ENCODE measurements around the gene C16orf90. TPM values are rescaled to one million over a fixed set of nuclear protein-coding genes. Genes with fewer than 3 reads are reported as not detected.

Gene C16orf90
- total and polyA plus RNA-seq, 8 donors, result not detected

DNA sequence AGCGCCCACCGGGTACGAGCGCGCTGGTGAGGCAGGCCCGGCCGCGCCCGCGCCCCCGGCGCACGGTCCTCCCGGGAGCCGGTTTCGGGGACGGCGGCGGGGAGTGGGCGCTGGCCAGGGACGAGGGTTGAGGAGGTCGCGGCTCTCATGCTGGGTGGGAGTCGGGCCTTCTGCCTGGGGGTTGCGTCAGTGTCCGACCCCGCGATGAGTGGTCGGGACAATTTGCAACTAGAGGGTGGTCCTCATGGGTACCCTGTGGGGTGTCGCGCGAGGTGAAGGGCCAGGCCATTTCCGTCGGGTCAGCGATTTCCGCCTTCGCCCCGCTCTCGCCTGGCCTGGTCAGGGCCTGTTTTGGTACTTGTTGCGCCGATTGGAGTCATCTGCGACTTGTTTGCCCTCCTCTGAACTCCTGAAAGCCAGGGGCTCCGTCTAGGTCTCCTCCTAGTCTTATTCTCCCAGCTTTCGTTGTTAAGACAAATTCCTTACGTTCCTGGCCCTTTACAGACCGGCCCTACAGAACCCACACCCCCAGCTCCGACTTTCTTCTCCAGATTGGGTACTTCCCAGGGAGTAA is 36.9 kb downstream of the C16orf90 start:
- peaks cover 23 to 43% (median 39%) of the 10 kb centered on the region in 3 donors for H3K4me1 ChIP-seq
- H3K4me3 ChIP-seq, result peak overlapping the region; percentile 58 to 89 (median 73)
- WGBS, 2 donors, result 0 to 2% methylated on average over 24 to 47 of the region's 47 CpGs
- peak overlapping the region; percentile 83 to 99 (median 95) for H3K27ac ChIP-seq
- no peaks in the 10 kb centered on the region for H3K27me3 ChIP-seq
- FAIRE-seq (no peak), DNase-seq (peak in 4 of 6 donors; percentile 35 to 81 (median 46)), ATAC-seq (peak in 3 of 4 donors; percentile 2 to 16 (median 10))
- no peaks in the 10 kb centered on the region for H3K9me3 ChIP-seq
- H3K36me3 ChIP-seq, result no peaks in the 10 kb centered on the region
- intact Hi-C loops (cut with DNase I), result no loop called here
- TF ChIP-seq, protein P1, sequence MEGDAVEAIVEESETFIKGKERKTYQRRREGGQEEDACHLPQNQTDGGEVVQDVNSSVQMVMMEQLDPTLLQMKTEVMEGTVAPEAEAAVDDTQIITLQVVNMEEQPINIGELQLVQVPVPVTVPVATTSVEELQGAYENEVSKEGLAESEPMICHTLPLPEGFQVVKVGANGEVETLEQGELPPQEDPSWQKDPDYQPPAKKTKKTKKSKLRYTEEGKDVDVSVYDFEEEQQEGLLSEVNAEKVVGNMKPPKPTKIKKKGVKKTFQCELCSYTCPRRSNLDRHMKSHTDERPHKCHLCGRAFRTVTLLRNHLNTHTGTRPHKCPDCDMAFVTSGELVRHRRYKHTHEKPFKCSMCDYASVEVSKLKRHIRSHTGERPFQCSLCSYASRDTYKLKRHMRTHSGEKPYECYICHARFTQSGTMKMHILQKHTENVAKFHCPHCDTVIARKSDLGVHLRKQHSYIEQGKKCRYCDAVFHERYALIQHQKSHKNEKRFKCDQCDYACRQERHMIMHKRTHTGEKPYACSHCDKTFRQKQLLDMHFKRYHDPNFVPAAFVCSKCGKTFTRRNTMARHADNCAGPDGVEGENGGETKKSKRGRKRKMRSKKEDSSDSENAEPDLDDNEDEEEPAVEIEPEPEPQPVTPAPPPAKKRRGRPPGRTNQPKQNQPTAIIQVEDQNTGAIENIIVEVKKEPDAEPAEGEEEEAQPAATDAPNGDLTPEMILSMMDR (IDR thresholded peaks at IDR 0.05), result peak in 1 of 4 donors; percentile 2

DNA sequence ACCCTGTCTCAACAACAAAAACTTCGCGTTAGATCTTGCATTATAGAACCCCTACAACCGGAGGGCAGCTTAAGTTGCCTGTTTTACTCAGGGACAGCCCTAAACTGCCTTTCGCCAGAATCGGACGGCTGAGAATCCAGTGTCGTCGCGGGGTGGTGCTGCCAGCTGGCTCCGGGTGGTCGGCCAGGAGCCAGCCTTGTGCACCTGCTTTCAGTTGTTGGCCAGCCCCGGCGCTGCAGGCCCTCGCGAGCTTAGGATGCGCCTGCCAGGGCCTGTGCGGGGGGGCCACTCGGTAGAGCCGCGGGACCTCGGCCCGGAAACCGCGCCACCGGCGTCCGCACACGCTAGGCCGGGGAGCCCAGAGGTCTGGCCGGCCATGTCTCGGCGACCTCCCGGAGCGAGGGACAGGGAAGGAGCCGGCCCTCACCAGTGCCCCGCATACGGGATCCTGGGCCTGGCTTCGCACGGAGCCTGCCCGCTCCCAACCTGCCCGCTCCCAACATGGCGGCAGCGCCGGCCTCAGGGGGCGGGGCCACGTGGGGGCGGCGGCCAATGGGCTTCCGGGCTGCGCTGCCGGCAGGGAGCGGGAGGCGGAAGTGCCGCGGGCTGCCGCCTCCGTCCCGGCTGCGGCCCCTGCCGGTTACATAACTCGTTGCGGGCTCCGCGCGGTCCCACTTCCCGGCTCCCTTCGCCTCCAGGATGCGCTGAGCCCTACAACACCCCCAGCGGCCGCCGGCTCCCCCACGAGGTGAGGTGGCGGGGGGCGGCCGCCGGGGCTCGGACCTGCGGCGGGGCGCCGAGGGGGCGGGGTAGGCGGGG is 37.6 kb downstream of the C16orf90 start:
- 0 to 1% methylated on average over 57 to 83 of the region's 83 CpGs for WGBS, 2 donors
- FAIRE-seq, result no peak
- H3K9me3 ChIP-seq, result no peaks in the 10 kb centered on the region
- H3K4me1 ChIP-seq, result peaks cover 23 to 43% (median 38%) of the 10 kb centered on the region in 3 donors
- H3K4me3 ChIP-seq, result peak overlapping the region; percentile 58 to 89 (median 73)
- no peaks in the 10 kb centered on the region for H3K36me3 ChIP-seq
- TF ChIP-seq, protein P1 (IDR thresholded peaks at IDR 0.05), result peak; percentile 12 to 39 (median 29)
- DNase-seq, result peak; percentile 86 to 97 (median 93)
- intact Hi-C loops (cut with DNase I), result no loop called here
- ATAC-seq, result peak; percentile 90 to 95 (median 92)
- H3K27ac ChIP-seq, result peak overlapping the region; percentile 83 to 99 (median 95)
- H3K27me3 ChIP-seq, result no peaks in the 10 kb centered on the region

DNA sequence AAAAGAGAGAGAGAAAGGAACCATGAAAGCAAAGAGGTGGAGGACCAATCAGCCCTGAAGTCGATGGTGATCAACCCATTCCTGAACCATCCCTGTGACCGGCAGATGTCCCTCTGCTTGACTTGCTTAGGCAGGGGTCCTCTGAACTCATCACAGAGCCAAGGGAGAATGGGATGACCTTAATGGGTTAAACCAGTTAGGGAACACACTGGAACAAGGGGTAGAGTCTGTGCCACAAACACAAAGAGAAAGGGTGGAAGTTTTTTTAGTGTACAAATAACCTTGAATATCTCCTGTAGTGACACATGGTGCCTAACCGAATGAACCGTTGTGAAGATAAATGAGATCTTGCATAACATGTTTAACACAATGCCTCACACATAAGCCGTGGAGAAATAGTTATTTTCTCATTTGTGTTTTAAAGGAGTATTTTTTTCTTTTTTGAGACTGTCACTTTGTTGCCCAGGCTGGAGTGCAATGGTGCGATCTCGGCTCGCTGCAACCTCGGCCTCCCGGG is 40.6 kb downstream of the C16orf90 start:
- Histone ChIP-seq H3K9me3 (no peaks in the 10 kb centered on the region), H3K4me3 (no peak overlapping the region), H3K27me3 (no peaks in the 10 kb centered on the region), H3K27ac (peak overlapping the region in 2 of 4 donors; percentile 17 to 22), H3K36me3 (no peaks in the 10 kb centered on the region), H3K4me1 (peaks cover 4 to 18% (median 9%) of the 10 kb centered on the region in 3 donors)
- WGBS, 2 donors, result 54 to 62% methylated on average over 10 of the region's 10 CpGs
- TF ChIP-seq, protein P1 (IDR thresholded peaks at IDR 0.05), result no peak
- DNase-seq (no peak), ATAC-seq (no peak), FAIRE-seq (no peak)
- intact Hi-C loops (cut with DNase I), result no loop called here

DNA sequence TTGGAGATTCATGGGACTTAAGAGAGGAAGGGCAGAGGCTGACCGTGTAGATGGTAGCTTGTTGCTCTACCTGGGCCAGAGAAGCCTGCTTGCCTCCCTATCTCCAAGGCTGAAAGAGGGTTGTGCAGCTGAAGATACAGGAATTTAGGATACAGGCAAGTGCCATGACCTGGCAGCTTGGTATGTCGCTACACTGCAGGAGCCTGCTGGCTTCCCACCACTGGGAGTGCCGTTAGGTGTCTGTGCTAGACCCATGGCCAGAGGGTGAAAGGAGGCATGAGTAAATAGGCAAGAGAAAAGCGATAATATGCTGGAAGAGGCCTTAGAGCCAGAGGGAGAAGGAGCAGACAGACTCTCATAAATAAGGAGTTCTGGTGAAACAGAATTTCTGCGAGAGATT is 41.2 kb downstream of the C16orf90 start:
- FAIRE-seq, result no peak
- 79 to 85% methylated on average over 5 of the region's 5 CpGs for WGBS, 2 donors
- no peak for DNase-seq
- Histone ChIP-seq H3K27me3 (no peaks in the 10 kb centered on the region), H3K4me1 (peaks cover 0 to 13% (median 4%) of the 10 kb centered on the region in 3 donors), H3K4me3 (no peak overlapping the region), H3K27ac (peak overlapping the region in 1 of 4 donors; percentile 22), H3K36me3 (no peaks in the 10 kb centered on the region), H3K9me3 (no peaks in the 10 kb centered on the region)
- ATAC-seq, result no peak
- intact Hi-C loops (cut with DNase I), result no loop called here
- TF ChIP-seq, protein P1 (IDR thresholded peaks at IDR 0.05), result no peak
